ENCODE data around the gene BNIP5.

The BNIP5 gene

DNA sequence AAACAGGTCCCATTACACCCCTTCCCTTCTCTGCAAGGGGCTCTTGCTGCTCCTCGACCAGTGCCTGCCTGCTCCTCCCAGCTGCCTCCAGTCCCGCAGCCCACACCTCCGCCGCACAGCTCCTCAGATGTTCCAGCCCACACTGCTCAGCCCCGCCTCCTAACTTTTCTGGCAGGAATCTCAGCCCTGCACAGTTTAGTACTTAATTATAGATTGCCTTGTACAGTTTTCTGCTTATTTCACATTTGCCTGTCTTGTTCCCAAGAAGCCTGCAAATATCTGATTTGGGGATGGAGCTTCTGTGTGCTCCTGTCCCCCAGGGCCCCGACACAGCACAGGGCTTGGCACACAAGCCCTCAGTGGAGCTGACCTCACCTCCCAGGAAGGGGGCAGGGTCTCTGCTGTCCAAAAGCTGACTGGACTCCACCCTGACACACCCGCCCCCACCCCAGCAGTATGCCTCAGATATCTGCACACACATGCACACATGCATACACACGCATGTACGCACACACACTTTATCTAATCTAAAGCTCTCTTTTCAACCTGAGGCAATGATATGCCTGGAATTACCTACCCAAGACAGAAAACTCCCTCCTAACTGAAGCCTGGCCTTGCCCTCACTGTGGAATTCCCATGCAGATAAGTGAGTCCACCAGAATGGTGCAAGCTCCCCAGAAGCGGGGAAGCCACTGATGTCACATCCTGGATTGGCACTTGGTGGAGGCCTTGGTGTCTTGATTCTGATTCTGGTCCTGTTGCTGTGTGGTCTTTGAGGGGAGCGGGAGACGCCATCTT is 68.0 kb downstream of the BNIP5 start:
- Histone ChIP-seq H3K9me2 (replicated peaks; ENCODE audit: low read depth, low read length) (no peaks in the 10 kb centered on the region), H3K79me2 (ENCODE audit: insufficient read depth, low read length) (no peaks in the 10 kb centered on the region), H3K4me3 (ENCODE audit: low read length, poor library complexity, severe bottlenecking) (no peak overlapping the region), H3K27me3 (ENCODE audit: insufficient read depth, low read length, poor library complexity, severe bottlenecking) (no peaks in the 10 kb centered on the region), H4K20me1 (ENCODE audit: insufficient read depth, low read length, poor library complexity, severe bottlenecking) (no peaks in the 10 kb centered on the region), H3K9ac (ENCODE audit: low read depth, low read length, poor library complexity, severe bottlenecking) (no peak overlapping the region), H2AFZ (ENCODE audit: low read length) (no peak overlapping the region), H3K36me3 (ENCODE audit: insufficient read depth, low read length) (no peaks in the 10 kb centered on the region), H3K9me3 (ENCODE audit: insufficient read depth, low read depth, low read length) (0 out of 2 replicates have a peak, but pooled peaks cover 4% of the 10 kb centered on the region), H3K4me1 (ENCODE audit: insufficient read depth, low read length, poor library complexity, severe bottlenecking) (no peaks in the 10 kb centered on the region), H3K4me2 (ENCODE audit: low read depth, low read length, poor library complexity, severe bottlenecking) (no peak overlapping the region), H3F3A (ENCODE audit: low read depth) (no peaks in the 10 kb centered on the region)
- TF ChIP-seq, protein P1, sequence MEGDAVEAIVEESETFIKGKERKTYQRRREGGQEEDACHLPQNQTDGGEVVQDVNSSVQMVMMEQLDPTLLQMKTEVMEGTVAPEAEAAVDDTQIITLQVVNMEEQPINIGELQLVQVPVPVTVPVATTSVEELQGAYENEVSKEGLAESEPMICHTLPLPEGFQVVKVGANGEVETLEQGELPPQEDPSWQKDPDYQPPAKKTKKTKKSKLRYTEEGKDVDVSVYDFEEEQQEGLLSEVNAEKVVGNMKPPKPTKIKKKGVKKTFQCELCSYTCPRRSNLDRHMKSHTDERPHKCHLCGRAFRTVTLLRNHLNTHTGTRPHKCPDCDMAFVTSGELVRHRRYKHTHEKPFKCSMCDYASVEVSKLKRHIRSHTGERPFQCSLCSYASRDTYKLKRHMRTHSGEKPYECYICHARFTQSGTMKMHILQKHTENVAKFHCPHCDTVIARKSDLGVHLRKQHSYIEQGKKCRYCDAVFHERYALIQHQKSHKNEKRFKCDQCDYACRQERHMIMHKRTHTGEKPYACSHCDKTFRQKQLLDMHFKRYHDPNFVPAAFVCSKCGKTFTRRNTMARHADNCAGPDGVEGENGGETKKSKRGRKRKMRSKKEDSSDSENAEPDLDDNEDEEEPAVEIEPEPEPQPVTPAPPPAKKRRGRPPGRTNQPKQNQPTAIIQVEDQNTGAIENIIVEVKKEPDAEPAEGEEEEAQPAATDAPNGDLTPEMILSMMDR (conservative IDR thresholded peaks at IDR 0.05; ENCODE audit: low read length): no peak
- TF ChIP-seq EZH2phosphoT487 (IDR thresholded peaks at IDR 0.05; ENCODE audit: borderline replicate concordance): no peak

DNA sequence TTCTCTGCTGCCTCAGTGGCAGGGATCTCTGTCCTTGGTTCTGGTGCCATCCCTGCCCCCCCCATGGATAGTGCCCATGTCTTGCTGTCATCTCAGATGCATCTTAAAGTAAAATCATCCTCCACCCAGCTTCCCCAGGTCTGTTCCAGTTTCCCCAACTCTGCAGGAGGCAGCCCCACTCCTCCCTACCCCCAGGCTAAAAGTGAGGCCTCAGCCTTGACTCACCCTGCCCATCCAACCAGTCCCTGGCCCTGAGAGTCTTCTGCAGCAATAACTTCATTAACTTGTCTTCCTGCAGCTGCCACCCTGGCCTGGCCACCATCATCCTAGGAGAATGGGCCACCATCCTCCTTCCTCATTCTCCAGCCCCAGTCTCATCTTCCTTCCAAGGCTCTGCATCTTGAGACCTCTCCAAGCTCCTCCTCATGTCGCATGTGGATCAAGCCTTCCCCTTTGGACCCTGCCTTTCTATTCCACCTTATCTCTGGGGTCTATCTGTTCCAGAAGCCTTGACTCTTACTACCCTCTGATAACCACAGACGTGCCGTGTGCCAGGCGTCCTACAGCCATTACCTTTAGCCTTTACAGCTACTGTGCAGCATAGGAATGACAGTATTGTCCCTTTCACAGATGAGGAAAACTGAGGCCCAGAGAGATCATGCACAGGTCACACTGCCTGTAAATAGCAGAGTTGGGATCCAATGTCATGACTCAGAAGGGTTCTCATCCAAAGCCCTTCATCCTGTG is 68.8 kb downstream of the BNIP5 start:
- no peaks in the 10 kb centered on the region for H3F3A ChIP-seq (ENCODE audit: low read depth)
- H2AFZ ChIP-seq (ENCODE audit: low read length): no peak overlapping the region
- no peaks in the 10 kb centered on the region for H3K79me2 ChIP-seq (ENCODE audit: insufficient read depth, low read length)
- H3K27me3 ChIP-seq (ENCODE audit: insufficient read depth, low read length, poor library complexity, severe bottlenecking): no peaks in the 10 kb centered on the region
- no peak overlapping the region for H3K9ac ChIP-seq (ENCODE audit: low read depth, low read length, poor library complexity, severe bottlenecking)
- H3K4me1 ChIP-seq (ENCODE audit: insufficient read depth, low read length, poor library complexity, severe bottlenecking): no peaks in the 10 kb centered on the region
- no peaks in the 10 kb centered on the region for H3K9me2 ChIP-seq (replicated peaks; ENCODE audit: low read depth, low read length)
- H3K9me3 ChIP-seq (ENCODE audit: insufficient read depth, low read depth, low read length): 0 out of 2 replicates have a peak, but pooled peaks cover 4% of the 10 kb centered on the region
- no peaks in the 10 kb centered on the region for H4K20me1 ChIP-seq (ENCODE audit: insufficient read depth, low read length, poor library complexity, severe bottlenecking)
- H3K4me2 ChIP-seq (ENCODE audit: low read depth, low read length, poor library complexity, severe bottlenecking): no peak overlapping the region
- no peak overlapping the region for H3K4me3 ChIP-seq (ENCODE audit: low read length, poor library complexity, severe bottlenecking)
- no peak for TF ChIP-seq EZH2phosphoT487 (IDR thresholded peaks at IDR 0.05; ENCODE audit: borderline replicate concordance)
- TF ChIP-seq, protein P1 (conservative IDR thresholded peaks at IDR 0.05; ENCODE audit: low read length): no peak
- H3K36me3 ChIP-seq (ENCODE audit: insufficient read depth, low read length): no peaks in the 10 kb centered on the region

DNA sequence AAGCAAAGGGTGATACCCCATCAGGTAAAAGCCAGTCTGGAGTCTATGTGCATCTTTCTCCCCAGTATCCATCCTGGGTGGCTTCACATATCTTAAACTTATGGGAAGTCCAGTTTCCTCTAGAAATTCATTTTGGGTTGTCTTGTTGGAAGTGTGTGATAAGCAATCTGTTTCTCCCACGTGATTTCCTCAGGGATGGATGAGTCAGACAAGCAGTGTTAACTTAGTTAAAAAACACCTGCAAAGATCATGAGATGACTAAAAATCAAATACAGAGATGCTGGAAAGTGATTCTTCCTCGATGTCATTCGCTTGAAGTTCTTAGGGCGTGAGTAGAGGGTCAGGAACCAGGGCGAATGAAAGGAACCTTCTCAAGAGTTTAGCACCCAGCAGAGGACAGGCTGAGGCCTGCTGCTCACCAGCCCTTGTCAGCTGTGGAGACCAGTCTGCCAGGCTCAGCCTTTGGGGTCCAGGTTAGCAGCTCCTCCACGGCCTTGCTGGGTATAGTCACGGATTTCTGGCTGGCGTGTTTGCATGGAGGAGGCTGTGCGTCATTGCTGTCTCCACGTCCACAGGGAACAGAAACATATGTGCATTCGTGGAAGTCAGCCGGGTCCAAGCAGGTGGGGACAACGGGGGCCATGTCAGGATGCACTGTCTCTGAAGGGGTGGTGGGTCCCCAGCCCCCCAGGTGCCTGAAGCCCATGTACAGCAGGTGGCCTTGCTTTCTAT is 69.6 kb downstream of the BNIP5 start:
- Histone ChIP-seq H3K4me2 (ENCODE audit: low read depth, low read length, poor library complexity, severe bottlenecking) (no peak overlapping the region), H3K27me3 (ENCODE audit: insufficient read depth, low read length, poor library complexity, severe bottlenecking) (no peaks in the 10 kb centered on the region), H3K36me3 (ENCODE audit: insufficient read depth, low read length) (no peaks in the 10 kb centered on the region), H3K9me3 (ENCODE audit: insufficient read depth, low read depth, low read length) (0 out of 2 replicates have a peak, but pooled peaks cover 4% of the 10 kb centered on the region), H3K9me2 (replicated peaks; ENCODE audit: low read depth, low read length) (no peaks in the 10 kb centered on the region), H3K9ac (ENCODE audit: low read depth, low read length, poor library complexity, severe bottlenecking) (no peak overlapping the region), H3K4me1 (ENCODE audit: insufficient read depth, low read length, poor library complexity, severe bottlenecking) (no peaks in the 10 kb centered on the region), H4K20me1 (ENCODE audit: insufficient read depth, low read length, poor library complexity, severe bottlenecking) (no peaks in the 10 kb centered on the region), H2AFZ (ENCODE audit: low read length) (no peak overlapping the region), H3F3A (ENCODE audit: low read depth) (no peaks in the 10 kb centered on the region), H3K4me3 (ENCODE audit: low read length, poor library complexity, severe bottlenecking) (no peak overlapping the region), H3K79me2 (ENCODE audit: insufficient read depth, low read length) (no peaks in the 10 kb centered on the region)
- TF ChIP-seq, protein P1 (conservative IDR thresholded peaks at IDR 0.05; ENCODE audit: low read length): no peak
- TF ChIP-seq EZH2phosphoT487 (IDR thresholded peaks at IDR 0.05; ENCODE audit: borderline replicate concordance): no peak
